Muscle of back (tissue), 11 donors: ENCODE data around the gene EPHB4. TPM values are rescaled to one million over a fixed set of nuclear protein-coding genes. Genes with fewer than 3 reads are reported as not detected.
A peak's percentile ranks its signal among the peaks of the same experiment; 100 is the strongest.
"Not testable (repeated sequence)": the region's sequence is repeated elsewhere in the genome, so short reads cannot be mapped to it uniquely, and the experiment has no call there.

ENCODE experiments used
- DNase-seq, 3 donors: peaks; one replicate each; pipeline versions ENCODE4 v3.0.0 to v3.0.0-alpha.2; 2013
- polyA plus RNA-seq, 10 donors: library from polyadenylated mRNA; unstranded; fragments of 120-200 nt; gene quantifications; one replicate each; pipeline ENCODE4 v1.2.1, GENCODE V29; 2013; ENCODE audit not compliant: insufficient read length in 10 of 10

Gene EPHB4
- polyA plus RNA-seq, 10 donors, result 38.5 to 78.6 (median 48.4) TPM

- no peak for DNase-seq
These were observed 35.2 kb downstream of the EPHB4 start for GRCh38 chr7:100791881-100792666.

GRCh38 chr7:100789055-100789454, 38.3 kb downstream of the EPHB4 start:
- DNase-seq, result no peak

GRCh38 chr7:100786323-100786722, 41.0 kb downstream of the EPHB4 start:
- no peak for DNase-seq

- no peak for DNase-seq
These were observed 41.4 kb downstream of the EPHB4 start for GRCh38 chr7:100785878-100786277.

GRCh38 chr7:100783804-100784203, 43.5 kb downstream of the EPHB4 start:
- DNase-seq, result no peak

- DNase-seq, result no peak
These were observed 46.1 kb downstream of the EPHB4 start for GRCh38 chr7:100781255-100781654.

- no peak for DNase-seq
These were observed 48.0 kb downstream of the EPHB4 start for GRCh38 chr7:100779359-100779758.

GRCh38 chr7:100778061-100778621, 49.2 kb downstream of the EPHB4 start:
- no peak for DNase-seq

GRCh38 chr7:100773491-100773890, 53.8 kb downstream of the EPHB4 start:
- no peak for DNase-seq

GRCh38 chr7:100768784-100769183, 58.5 kb downstream of the EPHB4 start:
- no peak for DNase-seq

- no peak for DNase-seq
These were observed 62.1 kb downstream of the EPHB4 start for GRCh38 chr7:100765250-100765649.

- DNase-seq, result no peak
These were observed 62.5 kb downstream of the EPHB4 start for GRCh38 chr7:100764841-100765240.

- DNase-seq, result no peak
These were observed 63.7 kb downstream of the EPHB4 start for GRCh38 chr7:100763556-100764140.

GRCh38 chr7:100762841-100763240, 64.5 kb downstream of the EPHB4 start:
- not testable (repeated sequence) for DNase-seq

- DNase-seq, result no peak
These were observed 67.8 kb downstream of the EPHB4 start for GRCh38 chr7:100759357-100760171.

GRCh38 chr7:100753750-100754149, 73.6 kb downstream of the EPHB4 start:
- DNase-seq, result peak in 1 of 3 donors; percentile 27

- DNase-seq, result no peak
These were observed 74.3 kb downstream of the EPHB4 start for GRCh38 chr7:100752994-100753393.

Other genes starting within 250 kb of the EPHB4 start
- gene LRCH4, start 241.4 kb downstream of the EPHB4 start, polyA plus RNA-seq, result 10 to 100 TPM; 16.7 to 30.5 (median 22.7) TPM
- gene FBXO24, start 241.2 kb downstream of the EPHB4 start, polyA plus RNA-seq, result 1 to 10 TPM in 4 of 10 donors, under 1 TPM in 6; 0.74 to 2.0 (median 0.94) TPM
- gene PCOLCE, start 225.2 kb downstream of the EPHB4 start, polyA plus RNA-seq, result 100 to 1,000 TPM; 202 to 371 (median 254) TPM
- gene MOSPD3, start 215.0 kb downstream of the EPHB4 start, polyA plus RNA-seq, result 10 to 100 TPM; 11.8 to 20.0 (median 15.8) TPM
- 1 to 10 TPM in 4 of 10 donors, under 1 TPM in 6; 0.46 to 1.4 (median 0.98) TPM for gene TFR2, start 186.0 kb downstream of the EPHB4 start, polyA plus RNA-seq
- under 1 TPM in 1 of 10 donors, not detected in 9; 0.14 TPM for gene ACTL6B, start 171.1 kb downstream of the EPHB4 start, polyA plus RNA-seq
- 100 to 1,000 TPM; 110 to 181 (median 147) TPM for gene GNB2, start 153.8 kb downstream of the EPHB4 start, polyA plus RNA-seq
- 10 to 100 TPM; 18.0 to 36.2 (median 26.0) TPM for gene GIGYF1, start 133.3 kb downstream of the EPHB4 start, polyA plus RNA-seq
- 10 to 100 TPM; 13.6 to 33.1 (median 18.9) TPM for gene POP7, start 121.4 kb downstream of the EPHB4 start, polyA plus RNA-seq
- gene EPO, start 107.1 kb downstream of the EPHB4 start, polyA plus RNA-seq, result under 1 TPM in 1 of 10 donors, not detected in 9; 0.10 TPM
- gene ZAN, start 93.9 kb downstream of the EPHB4 start, polyA plus RNA-seq, result not detected
- gene SLC12A9, start 25.2 kb upstream of the EPHB4 start, polyA plus RNA-seq, result 10 to 100 TPM; 12.5 to 25.7 (median 16.5) TPM
- 10 to 100 TPM; 29.3 to 58.6 (median 39.7) TPM for gene TRIP6, start 39.9 kb upstream of the EPHB4 start, polyA plus RNA-seq
- gene SRRT, start 47.6 kb upstream of the EPHB4 start, polyA plus RNA-seq, result 100 to 1,000 TPM in 3 of 10 donors, 10 to 100 TPM in 7; 76.6 to 115 (median 94.7) TPM
- gene UFSP1, start 62.2 kb upstream of the EPHB4 start, polyA plus RNA-seq, result 1 to 10 TPM; 1.2 to 3.1 (median 2.4) TPM
- gene ACHE, start 68.4 kb upstream of the EPHB4 start, polyA plus RNA-seq, result 10 to 100 TPM; 29.8 to 96.0 (median 59.5) TPM
- gene MUC3A, start 122.0 kb upstream of the EPHB4 start, polyA plus RNA-seq, result under 1 TPM; 0.09 to 0.83 (median 0.17) TPM
- gene MUC12, start 142.0 kb upstream of the EPHB4 start, polyA plus RNA-seq, result 1 to 10 TPM in 1 of 10 donors, under 1 TPM in 9; 0.34 to 1.1 (median 0.79) TPM
- gene MUC17, start 192.6 kb upstream of the EPHB4 start, polyA plus RNA-seq, result under 1 TPM in 1 of 10 donors, not detected in 9; 0.04 TPM